GM18508 (cell line): Measurements from ENCODE around the gene DMRT1.
A peak's percentile ranks its signal among the peaks of the same experiment; 100 is the strongest.

Experiments
- ATAC-seq: cut with Tn5 transposase; IDR thresholded peaks from one replicate; pipeline ENCODE4 v1.9.1; 2021; ENCODE audit warnings: moderate number of reproducible peaks; ENCODE audit not compliant: insufficient read depth, unreplicated experiment

Gene DMRT1

GRCh38 chr9:917730-918129 is 76.2 kb downstream of the DMRT1 start:
- no peak for ATAC-seq

GRCh38 chr9:920927-921326 is 79.4 kb downstream of the DMRT1 start:
- ATAC-seq: no peak

GRCh38 chr9:922171-922570 is 80.7 kb downstream of the DMRT1 start:
- ATAC-seq: no peak

- ATAC-seq: no peak
Measured at GRCh38 chr9:922731-923130, 81.2 kb downstream of the DMRT1 start.

GRCh38 chr9:926976-927375 is 85.5 kb downstream of the DMRT1 start:
- no peak for ATAC-seq

- peak; percentile 88 for ATAC-seq
Measured at GRCh38 chr9:928363-929042, 87.0 kb downstream of the DMRT1 start.

GRCh38 chr9:929719-930118 is 88.2 kb downstream of the DMRT1 start:
- no peak for ATAC-seq

- no peak for ATAC-seq
Measured at GRCh38 chr9:933356-933755, 91.9 kb downstream of the DMRT1 start.

- no peak for ATAC-seq
Measured at GRCh38 chr9:935348-935965, 94.0 kb downstream of the DMRT1 start.

GRCh38 chr9:942805-943580 is 101.5 kb downstream of the DMRT1 start:
- ATAC-seq: no peak

GRCh38 chr9:947985-948384 is 106.5 kb downstream of the DMRT1 start:
- no peak for ATAC-seq

GRCh38 chr9:948497-948896 is 107.0 kb downstream of the DMRT1 start:
- no peak for ATAC-seq

- no peak for ATAC-seq
Measured at GRCh38 chr9:950139-950538, 108.6 kb downstream of the DMRT1 start.

- ATAC-seq: no peak
Measured at GRCh38 chr9:952546-952945, 111.0 kb downstream of the DMRT1 start.

GRCh38 chr9:959105-959504 is 117.6 kb downstream of the DMRT1 start:
- no peak for ATAC-seq

- no peak for ATAC-seq
Measured at GRCh38 chr9:959914-960313, 118.4 kb downstream of the DMRT1 start.

- ATAC-seq: no peak
Measured at GRCh38 chr9:962023-962422, 120.5 kb downstream of the DMRT1 start.

GRCh38 chr9:965497-965896 is 124.0 kb downstream of the DMRT1 start:
- no peak for ATAC-seq

GRCh38 chr9:966870-967269 is 125.4 kb downstream of the DMRT1 start:
- ATAC-seq: no peak

GRCh38 chr9:967436-967835 is 125.9 kb downstream of the DMRT1 start:
- no peak for ATAC-seq

GRCh38 chr9:967903-968641 is 126.6 kb downstream of the DMRT1 start:
- no peak for ATAC-seq
